ENCODE results near the gene PYGM.

PYGM gene

GRCh38 chr11:64796757-64797541 lies 37.2 kb upstream of the PYGM start:
- in situ Hi-C loops (cut with MboI; ENCODE audit: low pct_unique_long_range_greater_than_20kb, low sequenced_read_pairs, unreplicated experiment): no loop called here
- TF ChIP-seq CTCF (IDR thresholded peaks at IDR 0.05; ENCODE audit: extremely low read depth, insufficient read depth, missing control alignments): no peak
- DNase-seq (ENCODE audit: low spot score): no peak

- DNase-seq (ENCODE audit: low spot score): no peak
- TF ChIP-seq CTCF (IDR thresholded peaks at IDR 0.05; ENCODE audit: extremely low read depth, insufficient read depth, missing control alignments): no peak
- in situ Hi-C loops (cut with MboI; ENCODE audit: low pct_unique_long_range_greater_than_20kb, low sequenced_read_pairs, unreplicated experiment): no loop called here
Observed at GRCh38 chr11:64796047-64796756, 36.4 kb upstream of the PYGM start.

- DNase-seq (ENCODE audit: low spot score): no peak
- no peak for TF ChIP-seq CTCF (IDR thresholded peaks at IDR 0.05; ENCODE audit: extremely low read depth, insufficient read depth, missing control alignments)
- in situ Hi-C loops (cut with MboI; ENCODE audit: low pct_unique_long_range_greater_than_20kb, low sequenced_read_pairs, unreplicated experiment): no loop called here
Observed at GRCh38 chr11:64794526-64794925, 34.8 kb upstream of the PYGM start.

- no peak for TF ChIP-seq CTCF (IDR thresholded peaks at IDR 0.05; ENCODE audit: extremely low read depth, insufficient read depth, missing control alignments)
- in situ Hi-C loops (cut with MboI; ENCODE audit: low pct_unique_long_range_greater_than_20kb, low sequenced_read_pairs, unreplicated experiment): no loop called here
- DNase-seq (ENCODE audit: low spot score): no peak
Observed at GRCh38 chr11:64793271-64794160, 33.7 kb upstream of the PYGM start.

- no peak for TF ChIP-seq CTCF (IDR thresholded peaks at IDR 0.05; ENCODE audit: extremely low read depth, insufficient read depth, missing control alignments)
- no peak for DNase-seq (ENCODE audit: low spot score)
- in situ Hi-C loops (cut with MboI; ENCODE audit: low pct_unique_long_range_greater_than_20kb, low sequenced_read_pairs, unreplicated experiment): no loop called here
Observed at GRCh38 chr11:64792482-64792881, 32.7 kb upstream of the PYGM start.

- in situ Hi-C loops (cut with MboI; ENCODE audit: low pct_unique_long_range_greater_than_20kb, low sequenced_read_pairs, unreplicated experiment): no loop called here
- TF ChIP-seq CTCF (IDR thresholded peaks at IDR 0.05; ENCODE audit: extremely low read depth, insufficient read depth, missing control alignments): no peak
Observed at GRCh38 chr11:64791781-64792291, 32.1 kb upstream of the PYGM start.

More at GRCh38 chr11:64791781-64792291, 32.1 kb upstream of the PYGM start:
- DNase-seq (ENCODE audit: low spot score): no peak
